NB4 (cell line): ENCODE data around the gene NUMB.

ENCODE experiments used
- DNase-seq: peaks from one replicate; pipeline ENCODE4 v3.0.0; 2010; ENCODE audit warnings: low read depth
- H3K4me3 ChIP-seq: one replicate; pipeline ENCODE4 v1.5.1; 2011; ENCODE audit warnings: mild to moderate bottlenecking, low read depth, low read length, moderate library complexity
- CTCF ChIP-seq: IDR thresholded peaks from one replicate; pipeline ENCODE4 v1.5.1; 2012; ENCODE audit warnings: low read depth, low read length
- MYC ChIP-seq: IDR thresholded peaks from 2 replicates; pipeline ENCODE4 v1.6.1; 2011; ENCODE audit warnings: low read depth, low read length
- POLR2A ChIP-seq: IDR thresholded peaks from 2 replicates; pipeline ENCODE4 v1.6.1; 2011; ENCODE audit warnings: mild to moderate bottlenecking; ENCODE audit not compliant: insufficient read length; ENCODE audit errors: extremely low read depth
- TF ChIP-seq, protein P1 (sequence below): IDR thresholded peaks from 2 replicates; pipeline ENCODE4 v1.6.1; 2011; ENCODE audit warnings: low read depth, low read length

Gene NUMB

GRCh38 chr14:73236157-73236556 is 222.2 kb downstream of the NUMB start:
- TF ChIP-seq CTCF (no peak), POLR2A (no peak), MYC (no peak)
- TF ChIP-seq, protein P1, sequence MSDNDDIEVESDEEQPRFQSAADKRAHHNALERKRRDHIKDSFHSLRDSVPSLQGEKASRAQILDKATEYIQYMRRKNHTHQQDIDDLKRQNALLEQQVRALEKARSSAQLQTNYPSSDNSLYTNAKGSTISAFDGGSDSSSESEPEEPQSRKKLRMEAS: no peak
- DNase-seq: no peak
- no peak overlapping the region for H3K4me3 ChIP-seq

GRCh38 chr14:73235531-73236155 is 222.7 kb downstream of the NUMB start:
- TF ChIP-seq POLR2A (no peak), MYC (no peak)
- TF ChIP-seq, protein P1: no peak
- no peak for DNase-seq
- H3K4me3 ChIP-seq: no peak overlapping the region

DNA sequence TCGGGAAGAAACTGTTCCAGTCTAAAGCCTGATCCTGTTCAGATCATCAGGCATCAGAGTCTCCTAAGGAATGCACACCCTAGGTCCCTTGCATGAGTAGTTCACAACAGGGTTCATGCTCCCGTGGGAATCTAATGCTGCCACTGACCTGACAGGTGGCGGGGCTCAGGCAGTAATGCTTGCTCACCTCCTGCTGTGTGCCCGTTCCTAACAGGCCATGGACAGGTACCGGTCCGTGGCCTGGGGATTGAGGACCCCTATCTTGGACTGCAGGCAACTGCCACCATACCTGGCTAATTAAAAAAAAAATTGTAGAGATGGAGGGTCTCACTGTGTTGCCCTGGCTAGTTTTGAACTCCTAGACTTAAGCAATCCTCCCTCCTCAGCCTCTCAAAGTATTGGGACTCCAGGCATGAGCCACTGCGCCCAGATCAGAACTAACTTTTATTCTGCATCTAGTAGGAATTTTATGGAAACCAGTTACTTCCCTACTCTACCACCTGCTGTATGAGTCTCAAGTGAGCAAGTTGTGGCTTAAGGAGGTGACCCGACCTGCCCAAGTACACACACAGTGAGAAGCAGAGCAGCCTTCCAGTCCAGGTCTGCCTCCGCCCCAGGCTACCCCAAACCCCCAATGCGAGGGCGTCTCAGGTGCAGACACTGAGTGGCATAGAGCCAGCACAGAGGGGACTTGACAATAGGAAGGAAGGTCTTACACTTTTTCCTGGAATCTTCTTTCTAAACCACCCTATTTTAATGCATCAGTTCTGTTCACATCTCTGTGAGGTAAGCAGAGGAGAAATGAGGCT is 223.6 kb downstream of the NUMB start:
- no peak for DNase-seq
- TF ChIP-seq MYC (no peak), POLR2A (no peak), CTCF (no peak)
- TF ChIP-seq, protein P1: no peak
- no peak overlapping the region for H3K4me3 ChIP-seq

DNA sequence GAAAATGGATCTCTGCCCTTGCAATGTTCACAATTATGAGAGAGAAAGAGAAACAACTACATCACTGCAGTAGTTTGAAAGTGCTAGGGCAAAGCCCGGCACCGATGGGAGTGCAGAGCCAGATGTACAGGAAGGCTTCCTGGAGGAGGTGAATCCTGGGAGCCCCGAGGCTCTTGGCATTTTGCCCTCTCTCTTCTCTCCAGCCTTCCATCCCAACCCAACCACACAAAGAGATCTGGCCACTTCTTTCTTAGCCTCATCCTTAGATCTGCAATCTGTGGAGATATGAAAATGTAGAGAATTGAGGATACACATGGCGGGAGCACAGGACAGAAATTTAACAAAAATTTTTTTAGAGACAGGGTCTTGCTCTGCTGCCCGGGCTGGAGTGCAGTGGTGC is 224.3 kb downstream of the NUMB start:
- H3K4me3 ChIP-seq: no peak overlapping the region
- TF ChIP-seq POLR2A: no peak
- no peak for TF ChIP-seq MYC
- TF ChIP-seq CTCF: no peak
- TF ChIP-seq, protein P1: no peak
- DNase-seq: no peak

DNA sequence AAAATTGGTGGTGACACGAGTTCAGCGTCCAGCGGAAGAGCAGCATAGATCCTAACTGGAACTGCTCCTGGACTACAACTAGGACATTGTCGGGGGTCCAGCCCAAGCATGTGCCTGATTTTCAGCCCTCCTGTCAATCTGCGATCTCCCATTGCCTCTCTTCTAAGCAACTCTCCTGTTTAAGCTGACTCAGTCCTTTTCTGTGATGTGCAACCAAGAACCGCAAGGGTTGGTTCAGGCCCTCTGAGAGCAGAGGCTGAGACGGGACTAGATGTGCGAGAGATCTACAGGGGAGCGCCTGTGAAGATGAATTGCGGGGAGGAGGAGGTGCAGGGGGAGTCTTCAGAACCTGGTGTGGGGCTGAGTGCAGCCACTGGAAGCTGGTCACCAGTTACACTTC is 224.8 kb downstream of the NUMB start:
- no peak for DNase-seq
- H3K4me3 ChIP-seq: no peak overlapping the region
- no peak for TF ChIP-seq MYC
- TF ChIP-seq POLR2A: no peak
- no peak for TF ChIP-seq CTCF
- TF ChIP-seq, protein P1: no peak

DNA sequence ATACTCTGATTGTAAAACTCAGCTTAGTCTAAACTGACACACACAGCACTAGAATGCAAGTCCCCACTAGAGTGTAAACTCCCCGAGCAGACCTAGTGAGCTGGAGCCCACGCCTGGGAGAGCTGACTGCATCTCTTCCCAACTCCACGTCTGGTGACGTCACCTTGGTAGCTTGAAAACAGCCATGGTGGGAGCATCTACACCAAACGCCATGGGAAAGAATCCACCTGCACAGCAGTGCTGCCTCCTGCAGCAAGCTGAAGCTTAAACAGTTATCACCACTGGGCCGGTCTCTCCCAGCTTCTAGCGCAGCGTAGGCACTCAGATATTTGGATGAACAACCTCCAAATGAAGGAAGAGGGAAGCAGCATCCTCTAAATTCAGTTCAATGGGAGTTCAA is 225.4 kb downstream of the NUMB start:
- TF ChIP-seq, protein P1: no peak
- TF ChIP-seq CTCF: no peak
- TF ChIP-seq POLR2A: no peak
- TF ChIP-seq MYC: no peak
- DNase-seq: no peak
- H3K4me3 ChIP-seq: no peak overlapping the region
